ENCODE measurements around the gene LHX8. TPM values are rescaled to one million over a fixed set of nuclear protein-coding genes. Genes with fewer than 3 reads are reported as not detected.
"Not testable (repeated sequence)": the region's sequence is repeated elsewhere in the genome, so short reads cannot be mapped to it uniquely, and the experiment has no call there.

LHX8 gene
- 0.83 and 1.6 TPM in 2 replicates for polyA plus RNA-seq (2014; cell fraction: cytosol; rRNA removed)
- 2.0 and 4.0 TPM in 2 replicates for polyA plus RNA-seq (2014; cell fraction: nucleus; rRNA removed)

GRCh38 chr1:75133750-75134646, at the start of gene LHX8:
Gene LHX8 (plus strand): TSS chr1:75134388. CDS start chr1:75136615, 2,227 bp downstream.
- no peak for DNase-seq (ENCODE audit: low spot score)

GRCh38 chr1:75085931-75086330, 48.3 kb upstream of the LHX8 start:
- no peak for DNase-seq (ENCODE audit: low spot score)

- DNase-seq (ENCODE audit: low spot score) = no peak
These were observed 46.9 kb upstream of the LHX8 start for GRCh38 chr1:75087278-75087677.

GRCh38 chr1:75092141-75092540, 42.0 kb upstream of the LHX8 start:
- DNase-seq (ENCODE audit: low spot score) = no peak

- DNase-seq (ENCODE audit: low spot score) = no peak
These were observed 36.5 kb upstream of the LHX8 start for GRCh38 chr1:75097654-75098053.

- DNase-seq (ENCODE audit: low spot score) = no peak
These were observed 34.6 kb upstream of the LHX8 start for GRCh38 chr1:75099581-75099980.

GRCh38 chr1:75100481-75101092, 33.6 kb upstream of the LHX8 start:
- no peak for DNase-seq (ENCODE audit: low spot score)

- not testable (repeated sequence) for DNase-seq (ENCODE audit: low spot score)
These were observed 21.7 kb upstream of the LHX8 start for GRCh38 chr1:75112362-75112951.

GRCh38 chr1:75115654-75116053, 18.5 kb upstream of the LHX8 start:
- no peak for DNase-seq (ENCODE audit: low spot score)

GRCh38 chr1:75123756-75124155, 10.4 kb upstream of the LHX8 start:
- no peak for DNase-seq (ENCODE audit: low spot score)

- DNase-seq (ENCODE audit: low spot score) = no peak
These were observed 9.7 kb upstream of the LHX8 start for GRCh38 chr1:75124510-75124909.

- DNase-seq (ENCODE audit: low spot score) = no peak
These were observed 8.9 kb upstream of the LHX8 start for GRCh38 chr1:75125161-75125726.

GRCh38 chr1:75126611-75127101, 7.5 kb upstream of the LHX8 start:
- no peak for DNase-seq (ENCODE audit: low spot score)

- no peak for DNase-seq (ENCODE audit: low spot score)
These were observed 6.1 kb upstream of the LHX8 start for GRCh38 chr1:75127916-75128717.

- DNase-seq (ENCODE audit: low spot score) = no peak
These were observed 4.6 kb upstream of the LHX8 start for GRCh38 chr1:75129660-75129982.

- no peak for DNase-seq (ENCODE audit: low spot score)
These were observed 4.0 kb upstream of the LHX8 start for GRCh38 chr1:75129983-75130789.

- peak; percentile 18 for DNase-seq (ENCODE audit: low spot score)
These were observed 3.2 kb upstream of the LHX8 start for GRCh38 chr1:75130865-75131564.

GRCh38 chr1:75131565-75132241, 2.5 kb upstream of the LHX8 start:
- DNase-seq (ENCODE audit: low spot score) = peak; percentile 3

- DNase-seq (ENCODE audit: low spot score) = no peak
These were observed 1.9 kb upstream of the LHX8 start for GRCh38 chr1:75132242-75132811.
